HUES64 (cell line): ENCODE measurements around the gene MYO6.

ENCODE experiments used
- H3K27ac ChIP-seq: 2 replicates; pipeline ENCODE4 v1.7.0; 2013; ENCODE audit warnings: low read depth, low read length, inconsistent platforms
- H3K27me3 ChIP-seq: 2 replicates; pipeline ENCODE4 v1.6.1; 2013; ENCODE audit warnings: mild to moderate bottlenecking, low read length; ENCODE audit not compliant: insufficient read depth
- H3K36me3 ChIP-seq: 2 replicates; pipeline ENCODE4 v1.6.1; 2013; ENCODE audit warnings: mild to moderate bottlenecking, low read length; ENCODE audit not compliant: insufficient read depth
- H3K4me1 ChIP-seq: 2 replicates; pipeline ENCODE4 v1.6.1; 2013; ENCODE audit warnings: mild to moderate bottlenecking, low read length, moderate library complexity; ENCODE audit not compliant: insufficient read depth
- H3K4me3 ChIP-seq: 2 replicates; pipeline ENCODE4 v1.5.1; 2013; ENCODE audit warnings: mild to moderate bottlenecking, low read length, moderate library complexity
- H3K9ac ChIP-seq: 2 replicates; pipeline ENCODE4 v1.6.1; 2013; ENCODE audit warnings: mild to moderate bottlenecking, low read depth, low read length
- H3K9me3 ChIP-seq: 2 replicates; pipeline ENCODE4 v1.6.1; 2013; ENCODE audit warnings: low read depth, low read length; ENCODE audit not compliant: insufficient read depth
- WGBS: fragments of 150-250, 120-280 bp; methylation state at CpG from one replicate; pipeline ENCODE4 v1.1.7; 2013; ENCODE audit warnings: missing lambda C conversion rate; 5-methylcytosine and 5-hydroxymethylcytosine counted together

MYO6 gene

GRCh38 chr6:75933387-75933975 is 184.4 kb downstream of the MYO6 start:
- Histone ChIP-seq H3K4me1 (peaks cover 12% of the 10 kb centered on the region), H3K27ac (no peak overlapping the region), H3K9ac (no peak overlapping the region), H3K36me3 (no peaks in the 10 kb centered on the region), H3K27me3 (peaks cover 19% of the 10 kb centered on the region), H3K9me3 (no peaks in the 10 kb centered on the region), H3K4me3 (no peak overlapping the region)
- 86% methylated on average over 7 of the region's 7 CpGs for WGBS

- WGBS = 13% methylated on average over 32 of the region's 32 CpGs
- Histone ChIP-seq H3K9me3 (no peaks in the 10 kb centered on the region), H3K36me3 (no peaks in the 10 kb centered on the region), H3K27me3 (peaks cover 19% of the 10 kb centered on the region), H3K4me3 (peak overlapping the region; percentile 55), H3K27ac (no peak overlapping the region; the same call in 1 of the 2 replicates), H3K4me1 (peaks cover 12% of the 10 kb centered on the region), H3K9ac (0 out of 2 replicates have a peak overlapping the region, but pooled peaks have one; percentile 15)
Measured at GRCh38 chr6:75934643-75935472, 185.8 kb downstream of the MYO6 start.

DNA sequence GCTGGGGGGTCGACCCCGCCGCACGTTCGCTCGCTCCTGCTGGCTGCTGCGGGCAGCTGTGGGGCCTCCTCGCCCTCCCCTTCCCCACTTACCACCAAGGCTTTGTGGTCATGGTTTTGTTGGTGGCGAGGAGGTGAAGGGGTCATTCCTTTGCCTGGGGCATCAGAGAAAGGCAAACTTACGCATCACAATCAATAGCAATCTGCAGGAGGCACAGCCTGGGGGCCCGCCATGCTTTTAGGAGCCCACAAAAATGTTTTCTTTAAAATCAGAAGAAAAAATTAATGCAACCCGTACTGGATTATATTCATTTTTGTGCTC is 186.4 kb downstream of the MYO6 start:
- WGBS = 9% methylated on average over 9 of the region's 12 CpGs
- H3K9me3 ChIP-seq = no peaks in the 10 kb centered on the region
- H3K36me3 ChIP-seq = no peaks in the 10 kb centered on the region
- peaks cover 12% of the 10 kb centered on the region for H3K4me1 ChIP-seq
- H3K9ac ChIP-seq = 0 out of 2 replicates have a peak overlapping the region, but pooled peaks have one; percentile 15
- H3K27me3 ChIP-seq = peaks cover 19% of the 10 kb centered on the region
- peak overlapping the region; percentile 55 for H3K4me3 ChIP-seq
- H3K27ac ChIP-seq = no peak overlapping the region; the same call in 1 of the 2 replicates

DNA sequence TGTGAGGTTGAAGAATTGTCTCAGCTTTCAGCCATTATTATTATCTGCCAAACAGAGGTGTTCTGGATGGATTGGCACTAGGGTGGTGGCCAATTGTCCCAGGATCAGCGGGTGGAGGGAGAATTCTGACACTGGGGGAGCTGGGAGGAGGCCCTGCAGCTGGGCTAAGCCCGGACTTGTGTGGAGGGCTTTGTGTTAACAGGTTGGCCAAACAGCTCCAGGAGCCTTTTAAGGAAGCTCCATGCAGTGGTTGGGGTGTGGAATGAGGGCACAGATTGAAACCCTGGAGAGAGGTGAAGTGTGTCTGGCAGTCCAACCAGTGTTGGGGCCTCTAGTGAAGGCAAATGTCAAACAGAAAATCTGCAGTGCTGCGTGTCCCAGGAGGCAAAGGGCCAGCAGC is 187.6 kb downstream of the MYO6 start:
- 88% methylated on average over 3 of the region's 3 CpGs for WGBS

GRCh38 chr6:75937846-75938245 is 188.8 kb downstream of the MYO6 start:
- Histone ChIP-seq H3K9ac (no peak overlapping the region), H3K36me3 (no peaks in the 10 kb centered on the region), H3K27ac (no peak overlapping the region), H3K27me3 (peaks cover 19% of the 10 kb centered on the region), H3K4me1 (peaks cover 12% of the 10 kb centered on the region), H3K9me3 (no peaks in the 10 kb centered on the region), H3K4me3 (no peak overlapping the region)
- WGBS = 75% methylated on average over 2 of the region's 2 CpGs

More for the DNA sequence above, 187.6 kb downstream of the MYO6 start:
- no peaks in the 10 kb centered on the region for H3K36me3 ChIP-seq
- peaks cover 19% of the 10 kb centered on the region for H3K27me3 ChIP-seq
- no peak overlapping the region for H3K9ac ChIP-seq
- no peak overlapping the region for H3K27ac ChIP-seq
- no peaks in the 10 kb centered on the region for H3K9me3 ChIP-seq
- H3K4me1 ChIP-seq = peaks cover 12% of the 10 kb centered on the region
- H3K4me3 ChIP-seq = no peak overlapping the region

- Histone ChIP-seq H3K4me1 (peaks cover 4% of the 10 kb centered on the region), H3K9me3 (no peaks in the 10 kb centered on the region), H3K27ac (no peak overlapping the region), H3K4me3 (no peak overlapping the region), H3K36me3 (no peaks in the 10 kb centered on the region), H3K9ac (no peak overlapping the region), H3K27me3 (peaks cover 9% of the 10 kb centered on the region)
- WGBS = 79% methylated on average over 3 of the region's 4 CpGs
Measured at GRCh38 chr6:75940564-75940963, 191.5 kb downstream of the MYO6 start.

DNA sequence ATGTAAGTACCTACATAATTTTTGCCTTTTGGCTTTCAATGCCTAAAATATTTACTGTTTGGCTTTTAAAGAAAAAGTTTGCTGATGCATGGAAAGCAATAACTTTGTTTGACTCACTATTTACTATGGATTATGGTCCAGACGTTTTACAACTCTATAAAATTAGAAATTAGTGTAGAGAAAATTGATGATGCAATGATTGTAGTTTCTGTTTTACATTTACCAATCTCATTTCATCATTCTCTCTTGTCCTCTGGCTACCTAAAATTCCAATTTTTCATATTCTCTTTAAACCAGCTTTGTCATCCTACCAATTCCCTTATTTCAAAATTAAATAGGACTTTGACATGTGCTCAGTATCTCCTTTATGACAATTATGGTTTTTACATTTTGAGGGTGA is 192.5 kb downstream of the MYO6 start:
- 80% methylated on average over 1 of the region's 1 CpG for WGBS
- no peak overlapping the region for H3K9ac ChIP-seq
- no peak overlapping the region for H3K27ac ChIP-seq
- H3K36me3 ChIP-seq = no peaks in the 10 kb centered on the region
- no peak overlapping the region for H3K4me3 ChIP-seq
- no peaks in the 10 kb centered on the region for H3K9me3 ChIP-seq
- peaks cover under 1% of the 10 kb centered on the region; the same call in 1 of the 2 replicates for H3K27me3 ChIP-seq
- peaks cover 8% of the 10 kb centered on the region for H3K4me1 ChIP-seq

DNA sequence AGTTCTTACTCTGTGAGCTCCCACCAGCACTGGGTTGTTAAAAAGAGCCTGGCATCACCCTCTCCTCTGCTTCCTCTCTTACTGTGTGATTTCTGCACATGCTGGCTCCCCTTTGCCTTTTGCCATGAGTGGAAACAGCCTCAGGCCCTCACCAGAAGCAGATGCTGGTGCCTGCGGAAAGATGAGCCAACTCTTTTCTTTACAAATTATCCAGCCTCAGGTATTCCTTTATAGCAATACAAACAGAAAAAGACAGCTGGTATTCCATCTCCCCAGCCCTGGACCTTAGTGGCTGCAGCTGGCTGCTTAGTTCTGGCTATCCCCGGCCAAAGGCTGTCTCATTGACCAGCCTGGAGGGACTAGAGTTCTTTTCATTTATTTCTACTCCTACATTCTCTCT is 194.3 kb downstream of the MYO6 start:
- Histone ChIP-seq H3K9ac (no peak overlapping the region), H3K4me1 (peaks cover 16% of the 10 kb centered on the region), H3K27ac (no peak overlapping the region), H3K9me3 (no peaks in the 10 kb centered on the region), H3K4me3 (no peak overlapping the region), H3K36me3 (no peaks in the 10 kb centered on the region), H3K27me3 (no peaks in the 10 kb centered on the region; the same call in 1 of the 2 replicates)
- WGBS = 92% methylated on average over 2 of the region's 2 CpGs

- Histone ChIP-seq H3K9ac (no peak overlapping the region), H3K36me3 (no peaks in the 10 kb centered on the region), H3K27ac (no peak overlapping the region), H3K4me3 (no peak overlapping the region), H3K27me3 (no peaks in the 10 kb centered on the region), H3K9me3 (no peaks in the 10 kb centered on the region), H3K4me1 (peaks cover 16% of the 10 kb centered on the region)
- 13% methylated on average over 3 of the region's 4 CpGs for WGBS
Measured at GRCh38 chr6:75946146-75946831, 197.2 kb downstream of the MYO6 start.

GRCh38 chr6:75947935-75948334 is 198.9 kb downstream of the MYO6 start:
- H3K27ac ChIP-seq = no peak overlapping the region
- no peaks in the 10 kb centered on the region for H3K27me3 ChIP-seq
- H3K9me3 ChIP-seq = no peaks in the 10 kb centered on the region
- 90% methylated on average over 5 of the region's 5 CpGs for WGBS
- no peak overlapping the region for H3K9ac ChIP-seq
- no peak overlapping the region for H3K4me3 ChIP-seq
- H3K4me1 ChIP-seq = peaks cover 16% of the 10 kb centered on the region
- H3K36me3 ChIP-seq = no peaks in the 10 kb centered on the region

DNA sequence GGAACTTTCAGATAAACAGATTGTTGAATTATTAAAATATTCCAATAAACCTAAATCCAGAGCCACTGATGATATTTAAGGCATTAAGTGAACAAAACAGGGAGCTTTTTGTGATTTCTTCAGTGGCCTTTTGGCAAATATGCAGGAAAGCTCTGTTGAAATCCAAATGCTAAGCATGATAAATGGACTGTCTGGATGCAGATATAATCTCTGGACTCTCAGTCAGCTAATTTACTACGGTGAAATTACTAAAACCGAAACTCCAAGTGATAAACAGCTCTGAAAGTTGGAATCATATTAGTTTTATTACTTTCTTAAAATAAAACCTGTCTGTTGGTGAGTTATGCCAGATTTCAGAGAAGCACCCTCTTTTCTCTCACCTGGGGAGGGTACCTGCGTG is 203.1 kb downstream of the MYO6 start:
- Histone ChIP-seq H3K9ac (no peak overlapping the region), H3K4me1 (0 out of 2 replicates have a peak, but pooled peaks cover 2% of the 10 kb centered on the region), H3K9me3 (no peaks in the 10 kb centered on the region), H3K27ac (no peak overlapping the region), H3K4me3 (no peak overlapping the region), H3K36me3 (no peaks in the 10 kb centered on the region), H3K27me3 (no peaks in the 10 kb centered on the region)
- 100% methylated on average over 1 of the region's 3 CpGs for WGBS
